ENCODE data around the gene MGLL.

The MGLL gene

DNA sequence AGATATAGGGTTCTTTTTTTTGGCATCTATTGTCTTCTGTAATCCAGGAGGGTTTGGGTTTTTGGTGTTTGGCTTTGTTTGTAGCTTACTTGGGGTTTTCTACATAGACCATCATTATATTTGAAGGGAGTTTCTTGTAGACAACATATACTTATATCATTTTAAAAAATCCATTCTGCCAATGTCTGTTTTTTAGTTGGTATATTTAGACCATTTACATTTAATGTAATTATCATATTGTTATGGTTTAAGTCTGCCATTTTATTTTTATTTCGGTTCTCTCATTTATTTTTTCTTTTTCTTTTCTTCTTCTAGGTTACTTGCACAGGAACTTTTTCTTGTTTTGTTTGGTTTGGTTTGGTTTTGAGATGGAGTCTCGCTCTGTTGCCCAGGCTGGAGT is 5.5 kb upstream of the MGLL start:
- no peaks in the 10 kb centered on the region for H3K36me3 ChIP-seq
- no peaks in the 10 kb centered on the region for H3K27me3 ChIP-seq
- TF ChIP-seq, protein P1, sequence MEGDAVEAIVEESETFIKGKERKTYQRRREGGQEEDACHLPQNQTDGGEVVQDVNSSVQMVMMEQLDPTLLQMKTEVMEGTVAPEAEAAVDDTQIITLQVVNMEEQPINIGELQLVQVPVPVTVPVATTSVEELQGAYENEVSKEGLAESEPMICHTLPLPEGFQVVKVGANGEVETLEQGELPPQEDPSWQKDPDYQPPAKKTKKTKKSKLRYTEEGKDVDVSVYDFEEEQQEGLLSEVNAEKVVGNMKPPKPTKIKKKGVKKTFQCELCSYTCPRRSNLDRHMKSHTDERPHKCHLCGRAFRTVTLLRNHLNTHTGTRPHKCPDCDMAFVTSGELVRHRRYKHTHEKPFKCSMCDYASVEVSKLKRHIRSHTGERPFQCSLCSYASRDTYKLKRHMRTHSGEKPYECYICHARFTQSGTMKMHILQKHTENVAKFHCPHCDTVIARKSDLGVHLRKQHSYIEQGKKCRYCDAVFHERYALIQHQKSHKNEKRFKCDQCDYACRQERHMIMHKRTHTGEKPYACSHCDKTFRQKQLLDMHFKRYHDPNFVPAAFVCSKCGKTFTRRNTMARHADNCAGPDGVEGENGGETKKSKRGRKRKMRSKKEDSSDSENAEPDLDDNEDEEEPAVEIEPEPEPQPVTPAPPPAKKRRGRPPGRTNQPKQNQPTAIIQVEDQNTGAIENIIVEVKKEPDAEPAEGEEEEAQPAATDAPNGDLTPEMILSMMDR (IDR thresholded peaks at IDR 0.05) = no peak
- no peak overlapping the region for H3K4me3 ChIP-seq (ENCODE audit: low read depth in 1 of 2, low read length in 1 of 2)
- peaks cover 8% of the 10 kb centered on the region for H3K9me3 ChIP-seq
- peaks cover 9 to 11% of the 10 kb centered on the region in 2 experiments for H3K4me1 ChIP-seq (ENCODE audit: control insufficient read depth in 1 of 2, insufficient read depth in 1 of 2, low read depth in 1 of 2, low read length in 1 of 2)
- H3K27ac ChIP-seq = no peak overlapping the region

DNA sequence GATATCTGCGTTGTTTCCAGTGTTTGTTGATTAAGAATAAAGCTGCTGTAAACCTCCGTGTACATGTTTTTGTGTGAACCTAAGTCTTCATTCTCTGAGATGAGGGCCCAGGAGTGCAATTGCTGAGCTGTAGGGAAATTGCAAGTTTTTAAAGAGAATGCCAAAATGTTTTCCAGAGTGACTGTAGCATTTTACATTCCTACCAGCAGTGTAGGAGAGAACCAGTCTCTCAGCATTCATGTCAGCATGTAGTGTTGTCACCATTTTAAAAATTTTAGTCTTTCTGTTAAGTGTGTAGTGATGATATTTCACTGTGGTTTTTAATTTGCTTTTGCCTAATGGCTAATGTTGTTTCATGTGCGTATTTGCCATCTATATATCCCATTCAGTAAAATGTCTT is 3.4 kb upstream of the MGLL start:
- TF ChIP-seq, protein P1 (IDR thresholded peaks at IDR 0.05) = no peak
- Histone ChIP-seq H3K4me3 (ENCODE audit: low read depth in 1 of 2, low read length in 1 of 2) (no peak overlapping the region), H3K4me1 (ENCODE audit: control insufficient read depth in 1 of 2, insufficient read depth in 1 of 2, low read depth in 1 of 2, low read length in 1 of 2) (peaks cover 27 to 31% of the 10 kb centered on the region in 2 experiments), H3K27ac (no peak overlapping the region), H3K36me3 (no peaks in the 10 kb centered on the region), H3K9me3 (peaks cover 8% of the 10 kb centered on the region), H3K27me3 (no peaks in the 10 kb centered on the region)

DNA sequence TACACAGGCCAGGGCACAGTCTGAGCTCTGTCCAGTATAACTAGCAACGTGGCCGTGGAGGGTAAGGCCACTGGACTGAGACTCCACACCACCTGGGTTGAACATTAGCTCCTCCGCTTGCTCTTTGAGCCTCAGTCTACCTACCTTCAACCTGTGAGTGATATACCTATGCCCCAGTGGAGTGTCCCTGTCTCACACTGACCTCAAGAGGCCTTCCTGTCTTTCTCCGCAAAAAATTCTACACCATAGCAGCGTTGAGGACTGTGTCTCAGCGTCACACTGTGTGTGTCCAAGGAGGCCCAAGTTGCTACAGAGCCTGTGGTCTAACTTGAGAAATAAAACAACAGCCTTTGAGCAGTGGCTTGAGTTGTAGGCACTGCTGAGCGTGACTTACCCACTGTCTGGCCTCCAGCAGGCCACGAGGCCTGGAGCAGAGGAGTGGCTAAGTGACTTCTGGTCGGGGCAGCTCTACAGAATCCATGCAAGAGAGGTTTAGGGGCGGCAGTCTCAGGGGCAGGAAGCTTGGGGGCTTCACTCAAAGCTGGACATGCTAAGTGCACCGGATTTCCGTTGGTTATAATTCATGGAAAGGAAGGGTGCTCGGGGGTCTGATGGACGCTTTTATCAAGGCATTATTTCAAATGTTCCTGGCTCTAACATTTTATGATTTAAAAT is 2.0 kb upstream of the MGLL start:
- H3K4me3 ChIP-seq (ENCODE audit: low read depth in 1 of 2, low read length in 1 of 2) = no peak overlapping the region
- H3K4me1 ChIP-seq (ENCODE audit: control insufficient read depth in 1 of 2, insufficient read depth in 1 of 2, low read depth in 1 of 2, low read length in 1 of 2) = peaks cover 41 to 46% of the 10 kb centered on the region in 2 experiments
- H3K36me3 ChIP-seq = no peaks in the 10 kb centered on the region
- TF ChIP-seq, protein P1 (IDR thresholded peaks at IDR 0.05) = no peak
- H3K27me3 ChIP-seq = no peaks in the 10 kb centered on the region
- H3K27ac ChIP-seq = no peak overlapping the region
- H3K9me3 ChIP-seq = peaks cover 8% of the 10 kb centered on the region

DNA sequence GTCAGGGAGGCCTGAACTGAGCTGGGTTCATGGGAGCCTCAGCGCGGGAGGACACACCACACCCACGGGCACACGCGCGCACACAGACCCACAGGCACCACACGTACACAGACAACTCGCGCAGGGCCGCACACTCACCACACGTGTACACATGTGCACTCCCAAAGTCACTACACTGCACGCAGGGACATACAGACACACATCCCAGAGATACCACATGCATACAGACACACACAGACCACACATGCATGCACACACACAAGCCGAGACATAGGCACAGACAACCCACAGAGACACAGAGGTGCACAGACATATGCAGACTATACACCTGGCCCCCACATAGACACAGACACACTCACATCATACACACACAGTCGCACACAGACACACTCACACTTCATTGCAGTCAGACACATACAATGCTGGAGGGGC is 1.1 kb upstream of the MGLL start:
- Histone ChIP-seq H3K36me3 (no peaks in the 10 kb centered on the region), H3K9me3 (peaks cover 7% of the 10 kb centered on the region), H3K27me3 (no peaks in the 10 kb centered on the region), H3K4me1 (ENCODE audit: control insufficient read depth in 1 of 2, insufficient read depth in 1 of 2, low read depth in 1 of 2, low read length in 1 of 2) (peaks cover 47 to 49% of the 10 kb centered on the region in 2 experiments), H3K27ac (no peak overlapping the region), H3K4me3 (ENCODE audit: low read depth in 1 of 2, low read length in 1 of 2) (peak overlapping the region; percentile 83 to 86)
- TF ChIP-seq, protein P1 (IDR thresholded peaks at IDR 0.05) = no peak

DNA sequence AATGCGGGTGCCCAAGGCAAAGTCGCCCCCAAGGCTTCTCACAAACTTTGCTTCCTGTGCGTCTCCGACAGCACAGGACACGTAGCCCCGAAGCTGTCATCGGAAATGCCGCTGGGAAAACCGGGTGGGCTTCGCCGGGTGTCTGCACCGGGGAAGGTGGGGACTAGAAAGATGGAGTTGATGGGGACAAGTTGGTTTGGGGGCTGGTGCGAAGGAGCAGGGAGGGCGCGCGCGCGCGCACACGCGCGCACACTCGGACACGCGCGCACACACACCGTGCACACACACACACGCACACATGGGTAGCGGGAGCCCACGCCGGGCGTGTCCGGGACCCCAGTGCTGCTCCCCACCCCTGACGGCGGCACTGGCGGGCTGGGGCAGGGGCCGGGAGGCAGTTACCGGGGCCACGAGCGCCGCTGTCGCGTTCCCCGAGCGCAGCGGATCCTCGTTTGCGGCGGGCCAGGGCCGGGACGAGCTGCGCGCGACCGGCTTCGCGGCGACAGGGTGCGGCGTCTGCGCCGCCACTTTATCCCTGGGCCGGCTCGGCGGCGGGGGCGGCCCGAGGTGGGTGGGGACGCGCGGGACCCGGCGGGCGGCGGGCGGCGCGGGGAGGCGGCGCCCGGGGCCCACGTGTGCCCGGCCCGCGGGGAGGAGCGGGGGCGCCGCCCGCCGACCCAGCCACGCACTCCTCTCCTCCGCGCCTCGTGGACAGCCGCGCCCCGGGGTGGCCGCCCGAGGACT is 539 bp upstream of the MGLL start:
- TF ChIP-seq, protein P1 (IDR thresholded peaks at IDR 0.05) = no peak
- Histone ChIP-seq H3K27ac (peak overlapping the region; percentile 0), H3K27me3 (no peaks in the 10 kb centered on the region), H3K9me3 (peaks cover 1% of the 10 kb centered on the region), H3K36me3 (no peaks in the 10 kb centered on the region), H3K4me1 (ENCODE audit: control insufficient read depth in 1 of 2, insufficient read depth in 1 of 2, low read depth in 1 of 2, low read length in 1 of 2) (peaks cover 47 to 49% of the 10 kb centered on the region in 2 experiments), H3K4me3 (ENCODE audit: low read depth in 1 of 2, low read length in 1 of 2) (peak overlapping the region; percentile 83 to 86)
